Amniotic stem cell (primary cell): ENCODE measurements around the gene RBM47.
"Not testable (repeated sequence)": the region's sequence is repeated elsewhere in the genome, so short reads cannot be mapped to it uniquely, and the experiment has no call there.

ENCODE experiments used
- DNase-seq: peaks from one replicate; lab custom pipeline; 2025; lab: John Stamatoyannopoulos, UW

The RBM47 gene

DNA sequence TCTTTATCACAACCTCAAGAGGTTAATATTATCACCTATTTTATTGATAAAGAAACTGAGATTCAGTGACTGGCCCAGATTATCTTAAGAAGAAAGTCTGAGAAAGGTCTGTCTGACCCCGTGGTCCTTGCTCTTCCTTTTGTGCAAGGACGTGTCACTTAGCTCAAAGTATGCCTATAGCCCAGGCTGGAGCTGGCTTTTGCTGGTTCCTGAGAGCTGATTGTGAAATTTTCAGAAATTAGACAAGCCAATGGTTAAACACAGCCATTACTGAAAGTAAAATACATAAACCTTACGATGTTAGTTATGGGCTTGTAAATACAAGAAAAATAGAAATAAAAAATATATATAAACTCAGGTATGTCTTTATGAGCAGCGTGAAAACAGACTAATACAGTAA, 224.5 kb downstream of the RBM47 start:
- no peak for DNase-seq

DNA sequence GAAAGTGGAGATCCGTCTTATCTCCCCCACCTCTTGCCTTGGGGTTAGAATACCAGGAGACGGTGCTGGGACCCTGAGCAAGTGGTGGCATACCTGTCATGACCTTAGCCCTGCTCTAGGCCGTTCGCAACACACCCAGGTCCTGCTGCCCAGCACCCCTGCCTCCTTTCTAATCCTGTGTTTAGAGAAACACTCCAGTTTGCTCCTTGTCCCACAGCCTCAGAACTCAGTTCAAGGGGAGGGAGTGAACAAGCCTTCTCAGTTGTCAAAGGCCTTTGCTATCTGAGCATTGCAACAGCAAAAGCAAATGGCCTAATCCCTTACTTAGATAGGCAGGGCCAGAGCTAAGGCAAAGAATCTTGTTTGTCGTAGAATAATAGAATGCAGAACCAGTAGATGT, 226.6 kb downstream of the RBM47 start:
- DNase-seq: no peak

DNA sequence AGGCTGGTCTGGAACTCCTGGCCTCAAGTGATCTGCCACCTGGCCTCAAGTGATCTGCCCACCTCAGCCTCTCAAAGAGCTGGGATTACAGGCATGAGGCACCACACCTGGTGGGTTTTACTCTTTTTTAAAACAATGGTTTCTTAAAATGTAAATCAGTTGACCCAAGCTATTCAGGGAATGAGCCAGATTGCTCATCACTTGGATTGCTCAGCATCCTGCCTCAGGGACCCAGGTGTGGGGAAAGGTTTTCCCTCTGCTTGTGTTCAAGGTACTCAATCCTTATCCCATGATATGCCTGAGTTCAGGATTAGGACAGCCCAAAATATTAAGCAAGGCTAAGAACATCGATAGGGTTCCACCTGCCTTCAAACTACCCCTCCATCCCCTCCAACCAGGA, 227.1 kb downstream of the RBM47 start:
- DNase-seq: no peak

DNA sequence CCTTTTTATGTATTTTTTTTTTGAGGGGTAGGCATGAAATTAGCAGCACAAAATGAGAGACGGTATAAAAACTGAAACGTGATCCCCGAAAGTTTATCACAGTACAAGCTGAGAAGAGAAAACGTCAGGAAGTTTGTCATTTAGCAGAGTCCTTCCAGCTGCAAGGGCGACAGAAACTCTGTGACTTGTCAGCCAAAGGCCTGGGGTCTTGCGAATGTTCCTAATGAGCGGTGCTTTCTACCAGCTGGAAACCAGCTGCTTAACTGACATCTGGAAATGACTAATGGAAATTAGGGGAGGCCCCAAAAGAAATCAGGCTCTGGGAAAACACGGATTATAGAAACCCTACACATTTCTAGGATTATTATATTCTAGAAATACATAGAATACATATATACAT, 228.0 kb downstream of the RBM47 start:
- no peak for DNase-seq

DNA sequence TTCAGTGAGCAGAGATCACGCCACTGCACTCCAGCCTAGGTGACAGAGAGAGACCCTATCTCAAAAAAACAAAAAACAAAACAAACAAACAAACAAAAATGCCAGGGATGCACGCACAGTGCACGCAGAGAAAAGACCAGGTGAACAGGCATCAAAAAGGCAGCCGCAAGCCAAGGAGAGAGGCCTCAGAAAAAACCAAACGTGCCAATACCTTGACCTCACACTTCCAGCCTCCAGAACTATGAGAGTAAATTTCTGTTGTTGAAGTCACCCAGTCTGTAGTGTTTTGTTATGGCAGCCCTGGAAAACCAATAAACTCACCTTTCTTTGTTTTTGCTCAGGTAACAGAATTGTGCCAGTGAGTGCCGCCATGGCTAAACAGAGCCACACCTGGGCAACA, 228.6 kb downstream of the RBM47 start:
- no peak for DNase-seq

DNA sequence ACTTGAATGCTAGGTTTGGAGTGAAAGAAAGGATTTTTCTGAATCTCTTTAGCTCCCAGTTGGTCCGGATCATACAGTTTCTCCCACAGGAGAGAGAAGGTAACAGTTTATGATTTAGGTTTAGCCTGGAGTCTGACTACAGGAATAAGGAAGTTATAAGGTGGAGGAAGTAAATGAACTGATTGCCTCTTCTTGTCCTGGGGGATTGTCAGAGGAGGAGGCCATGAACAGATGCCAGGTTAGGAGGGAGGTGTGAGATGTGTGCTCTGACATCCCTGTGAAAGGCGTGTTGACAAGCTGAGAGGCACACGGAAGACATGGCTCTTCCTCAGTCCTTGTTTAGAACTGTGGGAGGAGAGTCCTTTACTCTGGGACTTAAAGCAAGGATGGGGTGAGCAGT, 230.1 kb downstream of the RBM47 start:
- DNase-seq: no peak

DNA sequence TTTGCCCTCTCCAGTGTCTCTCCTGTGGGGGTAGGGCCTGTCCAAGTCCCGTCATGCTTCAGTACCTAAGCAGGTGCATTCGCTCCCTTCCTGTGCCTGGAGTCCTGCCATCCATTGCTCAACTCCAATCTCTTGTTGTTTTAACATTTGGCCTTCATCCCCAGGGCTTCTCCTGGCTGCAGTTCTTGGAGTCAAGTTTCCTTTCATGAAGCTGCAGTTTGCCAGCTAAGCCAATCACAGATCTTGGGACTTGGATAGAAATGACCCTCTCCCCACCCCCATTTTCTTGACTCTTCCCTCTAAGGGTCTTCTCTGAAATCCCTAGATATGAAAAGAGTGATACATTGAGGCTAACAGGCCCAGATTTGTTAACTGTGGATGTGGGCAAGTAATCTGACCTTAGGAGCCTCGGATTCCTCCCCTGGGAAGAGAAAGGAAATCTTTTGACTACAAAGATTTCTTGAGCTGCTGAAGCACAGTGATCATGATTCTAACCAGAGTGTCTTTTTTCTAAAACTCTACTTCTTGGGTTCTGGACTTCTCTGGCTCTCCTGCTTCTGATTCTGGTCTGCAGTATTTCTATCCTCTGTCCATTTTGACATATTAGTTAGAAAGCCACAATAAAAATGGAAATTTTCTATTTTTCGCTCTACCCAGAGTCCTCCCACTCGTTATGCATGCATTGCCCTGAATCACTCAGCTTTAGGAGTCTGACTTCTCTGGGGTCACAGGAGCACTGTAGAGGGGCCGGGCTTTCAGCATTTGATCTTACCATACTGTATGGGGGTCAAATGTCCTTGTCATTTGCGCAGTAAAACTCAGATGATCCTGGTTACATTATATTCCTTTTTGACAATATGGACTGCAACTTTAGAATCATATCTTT, 233.5 kb downstream of the RBM47 start:
- DNase-seq: no peak

DNA sequence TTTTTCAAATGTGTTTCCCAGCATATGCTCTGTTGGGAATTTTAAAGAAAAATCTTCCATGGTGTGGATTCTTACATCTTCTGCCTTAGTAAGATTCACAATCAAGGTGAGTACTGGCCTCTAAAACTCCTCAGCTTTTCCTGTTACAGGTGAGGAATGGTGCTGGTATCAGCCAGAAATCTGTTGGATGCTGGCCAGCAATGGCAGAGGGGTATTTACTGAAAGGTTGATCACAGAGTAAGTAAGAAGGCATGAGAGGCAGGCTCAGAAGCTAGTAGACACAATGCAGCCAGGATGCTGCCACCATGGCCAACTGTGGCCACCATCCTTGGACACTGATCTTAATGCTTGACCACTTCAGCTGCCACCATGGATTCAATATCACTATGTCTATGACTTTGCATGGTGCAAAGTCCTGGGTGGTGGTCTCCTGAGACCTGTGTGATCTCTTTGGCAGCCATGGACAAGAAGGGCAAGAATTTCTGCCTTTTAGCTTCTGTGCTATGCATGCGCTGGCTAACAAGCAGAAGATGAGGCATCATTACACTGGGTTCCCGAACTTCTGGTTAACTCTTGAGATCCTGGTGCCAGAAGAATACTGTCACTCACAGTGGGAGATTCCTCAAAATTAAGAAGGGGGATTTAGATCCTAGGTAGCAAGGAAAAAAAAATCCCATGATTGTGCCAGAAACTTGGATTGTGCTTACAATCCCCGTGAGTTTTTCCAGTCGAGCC, 234.3 kb downstream of the RBM47 start:
- DNase-seq: no peak

DNA sequence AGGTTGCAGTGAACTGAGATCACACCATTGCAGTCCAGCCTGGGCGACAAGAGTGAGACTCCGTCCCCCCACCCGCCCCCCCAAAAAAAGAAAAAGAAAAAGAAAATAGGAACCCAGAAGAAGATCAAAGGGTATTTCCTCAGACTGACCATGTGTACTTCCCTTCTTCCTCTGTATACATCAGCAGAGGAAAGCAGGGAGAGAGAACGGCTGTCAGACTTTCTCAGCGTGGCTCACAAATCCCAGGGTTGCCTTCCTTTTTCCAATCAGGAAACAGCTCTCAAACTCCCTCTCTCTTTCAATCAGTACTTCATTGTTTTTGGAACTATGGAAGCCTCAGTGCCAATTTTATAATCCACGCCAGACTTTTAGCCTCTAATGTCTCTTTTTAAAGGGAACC, 235.4 kb downstream of the RBM47 start:
- no peak for DNase-seq

DNA sequence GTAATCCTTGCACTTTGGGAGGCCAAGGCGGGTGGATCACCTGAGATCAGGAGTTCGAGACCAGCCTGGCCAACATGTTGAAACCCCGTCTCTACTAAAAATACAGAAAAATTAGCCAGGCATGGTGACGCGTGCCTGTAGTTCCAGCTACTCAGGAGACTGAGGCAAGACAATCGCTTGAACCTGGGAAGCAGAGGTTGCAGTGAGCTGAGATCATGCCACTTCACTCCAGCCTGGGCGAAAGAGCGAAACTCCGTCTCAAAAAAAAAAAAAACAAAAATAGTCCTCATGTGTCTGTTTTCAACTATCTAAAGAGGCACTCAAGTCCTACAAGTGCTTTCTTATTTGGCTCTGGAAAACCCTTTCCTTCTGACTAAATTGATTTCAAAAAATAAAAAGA, 237.4 kb downstream of the RBM47 start:
- DNase-seq: not testable (repeated sequence)

DNA sequence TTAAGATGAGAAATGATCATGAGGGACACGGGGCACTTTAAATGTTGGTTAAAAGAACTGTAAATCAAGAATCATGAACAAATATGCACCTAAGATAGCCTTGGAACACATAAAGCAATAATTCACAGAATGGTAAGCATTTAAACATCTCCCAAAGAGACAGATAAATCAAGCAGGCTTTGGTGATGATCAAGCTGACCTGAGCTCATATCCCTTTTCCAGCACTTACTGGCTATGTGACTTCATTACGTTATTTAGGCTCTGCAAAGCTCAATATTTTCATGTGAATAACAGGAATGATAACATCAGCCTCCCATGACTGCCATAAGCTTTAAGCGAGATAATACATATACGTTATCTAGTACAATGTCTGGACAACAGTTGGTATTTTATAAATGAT, 239.7 kb downstream of the RBM47 start:
- no peak for DNase-seq

DNA sequence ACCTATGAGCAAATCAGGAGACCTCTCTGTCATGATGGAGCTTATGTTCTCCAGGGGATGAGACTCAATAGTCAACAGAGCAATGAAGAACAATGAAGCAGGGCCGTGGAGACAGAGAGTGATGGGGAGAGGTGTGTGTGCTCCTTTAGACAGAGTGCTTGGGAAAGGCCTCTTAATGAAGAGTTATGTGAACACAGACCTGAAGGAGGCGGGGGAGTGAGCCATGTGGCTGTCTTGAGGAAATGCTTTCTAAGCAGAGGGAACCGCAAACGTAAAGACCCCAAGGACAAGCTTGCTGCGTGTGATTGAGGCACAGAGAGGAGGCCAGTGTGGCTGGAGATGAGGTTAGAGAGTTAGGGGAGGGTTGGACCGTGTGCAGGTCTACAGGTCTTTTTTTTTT, 241.4 kb downstream of the RBM47 start:
- no peak for DNase-seq

DNA sequence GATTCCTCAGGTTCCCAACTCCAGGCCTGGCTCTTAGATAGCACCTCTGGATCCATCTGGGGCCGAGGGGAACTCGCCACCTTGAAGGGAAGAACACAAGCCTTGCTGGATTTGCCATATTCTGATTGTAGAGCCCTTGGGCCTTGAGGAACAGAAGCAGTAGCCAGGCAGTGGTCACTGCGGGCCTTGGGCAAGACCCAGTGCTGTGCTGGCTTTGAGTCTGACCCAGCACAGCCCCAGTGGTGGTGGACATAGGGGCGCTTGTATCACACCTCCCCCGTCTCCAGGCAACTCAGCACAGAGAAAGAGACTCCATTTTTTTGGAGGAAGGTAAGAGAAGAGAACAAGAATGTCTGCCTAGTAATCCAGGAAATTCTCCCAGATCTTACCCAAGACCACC, 249.0 kb downstream of the RBM47 start:
- no peak for DNase-seq

DNA sequence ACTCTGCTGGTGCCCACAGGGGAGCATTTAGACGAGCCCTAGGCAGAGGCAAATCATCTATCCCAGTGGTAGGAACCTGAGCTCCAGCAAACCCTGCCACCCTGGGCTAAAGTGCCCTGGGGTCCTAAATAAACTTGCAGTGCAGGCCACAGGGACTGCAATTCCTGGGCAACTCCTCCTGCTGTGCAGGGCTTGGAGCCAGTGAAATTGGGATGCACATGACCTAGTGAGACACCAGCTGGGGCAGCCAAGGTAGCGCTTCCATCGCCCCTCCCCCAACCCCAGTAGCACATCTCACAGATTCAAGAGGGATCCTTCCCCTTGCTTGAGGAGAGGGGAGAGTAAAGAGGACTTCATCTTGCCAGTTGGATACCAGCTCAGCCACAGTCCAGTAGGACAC, 250.4 kb downstream of the RBM47 start:
- DNase-seq: no peak

DNA sequence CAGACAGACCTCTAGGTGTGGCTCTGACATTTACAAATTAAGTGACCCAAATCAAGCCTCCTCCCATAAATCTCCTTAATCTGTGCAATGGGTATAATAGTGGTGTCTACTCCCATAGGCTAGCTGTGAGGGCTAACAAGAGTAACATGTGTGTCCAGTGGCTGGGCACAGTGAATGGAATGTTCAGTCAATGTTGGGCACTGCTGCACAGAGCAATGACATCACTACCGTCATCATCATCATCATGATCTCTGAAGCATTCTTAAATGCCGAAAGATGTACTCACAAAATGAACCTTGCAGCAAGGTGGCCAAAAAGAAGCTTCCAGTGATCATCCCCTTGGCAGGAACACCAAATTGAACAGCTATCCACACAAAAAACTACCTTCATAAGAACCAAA, 251.0 kb downstream of the RBM47 start:
- no peak for DNase-seq

DNA sequence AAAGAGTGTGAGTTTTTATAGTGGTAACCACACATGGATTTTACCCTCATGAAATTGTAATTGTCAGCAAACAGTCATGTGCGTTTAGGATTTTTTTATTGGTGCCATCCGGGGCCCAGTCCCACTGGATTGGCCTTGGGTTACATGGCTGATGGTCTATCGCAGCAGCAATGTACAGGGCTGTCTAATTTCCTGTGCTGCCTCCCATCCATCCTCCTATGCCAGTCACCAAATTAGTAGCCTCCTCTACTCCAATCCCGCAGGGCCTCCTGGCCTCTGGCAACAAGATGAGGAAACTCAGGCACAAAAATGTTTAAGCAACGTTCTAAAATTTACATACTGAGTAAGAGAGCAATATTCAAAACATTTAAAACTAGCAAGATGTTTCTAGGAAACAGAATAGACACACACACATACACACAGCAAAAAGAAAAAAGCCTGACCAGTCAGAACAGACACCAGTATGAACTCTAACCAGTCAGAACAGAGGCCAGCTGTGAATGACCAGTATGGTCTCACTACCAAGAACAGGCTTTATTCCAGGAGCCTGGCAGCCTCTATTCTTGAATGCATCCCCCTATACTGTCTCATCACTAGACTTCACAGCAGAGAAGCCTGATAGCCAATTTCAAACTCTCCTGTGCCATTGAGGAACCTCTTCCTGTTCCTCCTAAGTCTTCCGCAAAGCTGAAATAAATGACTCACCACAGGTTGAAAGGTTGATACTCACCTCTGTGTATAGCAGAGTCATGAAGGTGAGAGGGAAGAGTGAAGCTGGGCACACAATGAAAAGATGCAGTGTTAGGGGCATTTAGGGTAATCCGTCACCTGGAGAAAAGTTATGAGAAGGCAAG, 251.9 kb downstream of the RBM47 start:
- no peak for DNase-seq

DNA sequence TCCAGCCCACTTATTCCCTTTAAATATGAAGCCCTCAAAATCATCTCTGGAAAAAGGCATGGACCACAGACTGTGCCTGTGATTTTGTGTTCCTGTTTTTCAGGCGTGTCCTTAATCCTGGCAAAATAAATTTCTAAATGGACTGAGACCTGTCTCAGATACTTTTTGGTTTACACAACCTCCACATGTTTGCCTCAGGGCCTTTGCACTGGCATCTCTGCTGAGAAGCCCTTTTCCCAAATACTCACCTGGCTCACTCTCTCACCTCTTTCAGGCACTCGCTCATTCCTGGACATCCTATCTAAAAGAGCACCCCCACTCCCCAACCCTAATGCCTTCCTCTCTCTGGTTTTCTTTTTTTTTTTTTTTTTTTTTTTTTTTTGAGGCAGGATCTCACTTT, 254.0 kb downstream of the RBM47 start:
- DNase-seq: no peak

DNA sequence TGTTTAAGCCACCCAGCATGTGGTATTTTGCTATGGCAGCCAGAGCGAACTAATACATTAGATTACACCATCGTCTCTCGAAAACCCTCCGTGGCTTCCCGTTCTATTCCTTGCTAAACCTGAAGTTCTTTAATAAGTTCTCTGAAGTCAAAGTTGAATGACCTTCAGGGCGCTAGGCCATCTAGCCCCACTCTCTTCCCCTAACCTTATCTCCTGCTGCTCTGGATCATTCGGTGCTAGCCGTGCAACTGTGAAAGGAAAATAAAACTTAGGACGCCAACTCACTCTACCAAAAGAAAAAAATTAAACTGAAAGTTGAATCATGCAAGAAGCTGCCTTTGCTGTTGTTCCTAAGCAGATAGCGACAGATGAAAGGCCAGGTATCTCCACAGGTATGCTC, 254.6 kb downstream of the RBM47 start:
- no peak for DNase-seq

DNA sequence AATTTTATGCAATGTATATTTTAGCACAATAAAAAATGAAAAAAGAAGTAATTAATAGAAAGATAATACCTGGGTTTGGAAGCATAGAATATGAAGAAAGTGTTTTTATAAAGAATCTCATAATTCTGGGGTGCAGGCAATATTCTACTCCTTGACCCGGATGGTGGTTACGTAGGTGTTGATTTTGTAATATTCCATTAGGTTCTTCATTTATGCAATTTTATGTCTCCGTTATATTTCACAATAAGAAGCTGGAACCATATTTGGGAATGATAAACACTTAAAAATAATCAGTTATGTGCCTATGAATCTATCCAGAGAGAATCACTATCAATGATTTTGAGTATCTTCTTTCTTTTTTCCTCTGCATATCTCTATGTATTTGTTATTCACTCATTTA, 256.0 kb downstream of the RBM47 start:
- no peak for DNase-seq
